DOHH2 (cell line): ENCODE measurements around the gene SFTPB.

Source experiments
- CTCF ChIP-seq: fragments of 200-600 bp; sonication (generic); IDR thresholded peaks from one replicate; pipeline ENCODE4 v1.5.1; 2014; ENCODE audit warnings: antibody characterized with exemption, mild to moderate bottlenecking, low read depth, low read length; ENCODE audit not compliant: poor library complexity, severe bottlenecking
- EZH2phosphoT487 ChIP-seq: fragments of 200-600 bp; sonication (generic); IDR thresholded peaks from 2 replicates; pipeline ENCODE4 v1.6.1; 2017; ENCODE audit warnings: borderline replicate concordance, mild to moderate bottlenecking, antibody characterized with exemption, low read length, moderate library complexity, mixed read lengths

GRCh38 chr2:85684806-85685205 is 16.8 kb upstream of the SFTPB start:
- no peak for TF ChIP-seq CTCF
- no peak for TF ChIP-seq EZH2phosphoT487
